ENCODE results near the gene STPG1. TPM values are rescaled to one million over a fixed set of nuclear protein-coding genes. Genes with fewer than 3 reads are reported as not detected.

Gene STPG1
- total RNA-seq, 1 donor from 2014 or later, result 9.2 TPM

GRCh38 chr1:24345334-24345733 lies 68.2 kb downstream of the STPG1 start:
- Histone ChIP-seq H3K36me3 (ENCODE audit: insufficient read depth, low read length) (no peaks in the 10 kb centered on the region), H3K9me3 (ENCODE audit: insufficient read depth, low read depth, low read length) (no peaks in the 10 kb centered on the region), H2AFZ (ENCODE audit: low read depth, low read length) (no peak overlapping the region), H3K4me3 (ENCODE audit: insufficient read depth, low read depth, low read length) (no peak overlapping the region), H3K27ac (ENCODE audit: low read depth, low read length) (no peak overlapping the region), H3K79me2 (ENCODE audit: insufficient read depth, low read length) (no peaks in the 10 kb centered on the region), H3K27me3 (ENCODE audit: insufficient read depth, low read length) (no peaks in the 10 kb centered on the region), H3K4me1 (ENCODE audit: insufficient read depth, low read length) (peaks cover 9% of the 10 kb centered on the region), H3K4me2 (ENCODE audit: low read length) (no peak overlapping the region), H4K20me1 (ENCODE audit: insufficient read depth, low read length) (no peaks in the 10 kb centered on the region), H3K9ac (ENCODE audit: low read length) (no peak overlapping the region)
- no peak for FAIRE-seq
- Mint-ChIP-seq H3K9me3 (ENCODE audit: unreplicated experiment) (peaks cover 2% of the 10 kb centered on the region), H3K27ac (ENCODE audit: unreplicated experiment) (no peak overlapping the region), H3K4me3 (ENCODE audit: unreplicated experiment) (no peak overlapping the region), H3K36me3 (ENCODE audit: low read depth, unreplicated experiment) (no peaks in the 10 kb centered on the region), H3K4me1 (ENCODE audit: low read depth, unreplicated experiment) (peaks cover 7% of the 10 kb centered on the region), H3K27me3 (ENCODE audit: low read depth, unreplicated experiment) (peaks cover 48% of the 10 kb centered on the region)
- no peak for DNase-seq (ENCODE audit: low read depth)
- no peak for TF ChIP-seq EZH2 (IDR thresholded peaks at IDR 0.05; ENCODE audit: insufficient read depth, low read length)
- TF ChIP-seq, protein P1, sequence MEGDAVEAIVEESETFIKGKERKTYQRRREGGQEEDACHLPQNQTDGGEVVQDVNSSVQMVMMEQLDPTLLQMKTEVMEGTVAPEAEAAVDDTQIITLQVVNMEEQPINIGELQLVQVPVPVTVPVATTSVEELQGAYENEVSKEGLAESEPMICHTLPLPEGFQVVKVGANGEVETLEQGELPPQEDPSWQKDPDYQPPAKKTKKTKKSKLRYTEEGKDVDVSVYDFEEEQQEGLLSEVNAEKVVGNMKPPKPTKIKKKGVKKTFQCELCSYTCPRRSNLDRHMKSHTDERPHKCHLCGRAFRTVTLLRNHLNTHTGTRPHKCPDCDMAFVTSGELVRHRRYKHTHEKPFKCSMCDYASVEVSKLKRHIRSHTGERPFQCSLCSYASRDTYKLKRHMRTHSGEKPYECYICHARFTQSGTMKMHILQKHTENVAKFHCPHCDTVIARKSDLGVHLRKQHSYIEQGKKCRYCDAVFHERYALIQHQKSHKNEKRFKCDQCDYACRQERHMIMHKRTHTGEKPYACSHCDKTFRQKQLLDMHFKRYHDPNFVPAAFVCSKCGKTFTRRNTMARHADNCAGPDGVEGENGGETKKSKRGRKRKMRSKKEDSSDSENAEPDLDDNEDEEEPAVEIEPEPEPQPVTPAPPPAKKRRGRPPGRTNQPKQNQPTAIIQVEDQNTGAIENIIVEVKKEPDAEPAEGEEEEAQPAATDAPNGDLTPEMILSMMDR (IDR thresholded peaks at IDR 0.05; ENCODE audit: insufficient read depth, low read depth, low read length), result no peak

DNA sequence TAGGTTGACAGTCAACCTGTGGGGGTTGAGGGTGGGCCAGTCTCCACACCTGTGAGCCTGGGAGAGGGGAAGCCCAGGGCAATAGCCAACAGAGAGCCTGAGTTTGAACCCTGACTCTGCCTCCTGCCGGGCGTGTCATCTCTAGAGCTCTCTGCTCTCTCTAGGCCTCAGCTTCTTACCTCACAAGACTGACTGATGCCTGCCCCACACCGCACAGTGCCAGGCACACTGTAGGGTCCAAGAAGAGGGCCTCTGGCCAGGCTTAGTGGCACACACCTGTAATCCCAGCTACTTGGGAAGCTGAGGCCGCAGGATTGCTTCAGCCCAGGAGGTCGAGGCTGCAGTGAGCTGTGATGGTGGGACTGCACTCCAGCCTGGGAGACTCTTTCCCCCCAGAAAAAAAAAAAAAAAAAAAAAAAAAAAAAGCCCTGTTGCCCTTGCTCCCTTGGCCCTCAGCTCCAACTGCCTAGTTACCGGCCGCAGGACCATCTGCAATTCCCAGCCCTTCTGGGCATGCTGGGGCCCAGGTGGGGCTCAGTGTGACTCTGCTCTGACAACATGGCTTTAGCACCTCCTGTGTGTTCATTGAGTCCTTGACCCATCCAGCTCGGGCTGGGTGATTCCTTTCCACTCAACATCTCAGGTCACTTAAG lies 69.4 kb downstream of the STPG1 start:
- FAIRE-seq (no peak), DNase-seq (ENCODE audit: low read depth) (no peak)
- no peaks in the 10 kb centered on the region for H4K20me1 ChIP-seq (ENCODE audit: insufficient read depth, low read length)
- TF ChIP-seq EZH2 (IDR thresholded peaks at IDR 0.05; ENCODE audit: insufficient read depth, low read length), result no peak
- TF ChIP-seq, protein P1 (IDR thresholded peaks at IDR 0.05; ENCODE audit: insufficient read depth, low read depth, low read length), result no peak
- no peak overlapping the region for H3K4me2 ChIP-seq (ENCODE audit: low read length)
- no peaks in the 10 kb centered on the region for H3K9me3 ChIP-seq (ENCODE audit: insufficient read depth, low read depth, low read length)
- H3K4me1 ChIP-seq (ENCODE audit: insufficient read depth, low read length), result peaks cover 2% of the 10 kb centered on the region
- Mint-ChIP-seq H3K27me3 (ENCODE audit: low read depth, unreplicated experiment) (peaks cover 55% of the 10 kb centered on the region), H3K36me3 (ENCODE audit: low read depth, unreplicated experiment) (peaks cover 2% of the 10 kb centered on the region), H3K4me1 (ENCODE audit: low read depth, unreplicated experiment) (peaks cover 4% of the 10 kb centered on the region), H3K9me3 (ENCODE audit: unreplicated experiment) (peaks cover 2% of the 10 kb centered on the region), H3K27ac (ENCODE audit: unreplicated experiment) (no peak overlapping the region), H3K4me3 (ENCODE audit: unreplicated experiment) (no peak overlapping the region)
- H3K27me3 ChIP-seq (ENCODE audit: insufficient read depth, low read length), result no peaks in the 10 kb centered on the region
- H3K36me3 ChIP-seq (ENCODE audit: insufficient read depth, low read length), result no peaks in the 10 kb centered on the region
- no peak overlapping the region for H3K27ac ChIP-seq (ENCODE audit: low read depth, low read length)
- no peaks in the 10 kb centered on the region for H3K79me2 ChIP-seq (ENCODE audit: insufficient read depth, low read length)
- no peak overlapping the region for H3K9ac ChIP-seq (ENCODE audit: low read length)
- H3K4me3 ChIP-seq (ENCODE audit: insufficient read depth, low read depth, low read length), result no peak overlapping the region
- H2AFZ ChIP-seq (ENCODE audit: low read depth, low read length), result no peak overlapping the region

DNA sequence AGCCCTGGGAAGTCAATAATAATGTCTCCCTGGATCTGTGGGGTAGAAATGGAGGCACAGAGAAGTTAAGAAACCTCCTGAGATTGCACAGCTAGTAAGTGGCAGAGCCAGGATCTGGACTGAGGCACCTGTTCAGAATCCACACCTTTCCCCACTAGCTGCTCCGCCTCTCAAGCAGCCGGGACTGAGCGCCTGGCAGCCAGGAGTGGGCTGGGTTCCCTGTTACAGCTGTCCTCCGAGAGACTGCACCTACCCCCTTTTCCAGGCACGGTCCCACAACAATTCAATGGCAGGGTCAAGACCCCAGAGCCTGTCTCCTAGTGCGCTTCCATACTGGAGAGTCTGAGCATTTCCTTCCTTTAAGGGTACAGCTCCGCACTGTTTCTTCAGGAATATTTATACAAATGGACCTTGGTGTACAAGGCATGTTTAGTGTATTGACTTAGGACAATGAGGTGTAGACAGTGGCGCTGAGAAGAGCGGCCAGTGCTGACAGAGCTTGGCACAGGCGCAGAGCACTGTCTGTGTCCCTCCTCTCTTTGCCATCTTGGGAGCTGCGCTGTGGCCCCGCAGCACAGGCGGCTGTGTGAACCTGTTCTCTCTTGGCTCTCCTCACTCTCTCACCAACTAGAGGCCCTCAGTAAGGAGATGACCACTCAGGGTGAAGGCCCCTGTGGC lies 70.0 kb downstream of the STPG1 start:
- Histone ChIP-seq H3K4me3 (ENCODE audit: insufficient read depth, low read depth, low read length) (no peak overlapping the region), H3K36me3 (ENCODE audit: insufficient read depth, low read length) (no peaks in the 10 kb centered on the region), H3K27me3 (ENCODE audit: insufficient read depth, low read length) (no peaks in the 10 kb centered on the region), H3K27ac (ENCODE audit: low read depth, low read length) (no peak overlapping the region), H3K9ac (ENCODE audit: low read length) (no peak overlapping the region), H3K4me1 (ENCODE audit: insufficient read depth, low read length) (peaks cover 2% of the 10 kb centered on the region), H3K4me2 (ENCODE audit: low read length) (no peak overlapping the region), H3K79me2 (ENCODE audit: insufficient read depth, low read length) (no peaks in the 10 kb centered on the region), H3K9me3 (ENCODE audit: insufficient read depth, low read depth, low read length) (no peaks in the 10 kb centered on the region), H4K20me1 (ENCODE audit: insufficient read depth, low read length) (no peaks in the 10 kb centered on the region), H2AFZ (ENCODE audit: low read depth, low read length) (no peak overlapping the region)
- TF ChIP-seq, protein P1 (IDR thresholded peaks at IDR 0.05; ENCODE audit: insufficient read depth, low read depth, low read length), result no peak
- no peak for TF ChIP-seq EZH2 (IDR thresholded peaks at IDR 0.05; ENCODE audit: insufficient read depth, low read length)
- H3K4me1 Mint-ChIP-seq (ENCODE audit: low read depth, unreplicated experiment), result peaks cover 4% of the 10 kb centered on the region
- peaks cover 2% of the 10 kb centered on the region for H3K36me3 Mint-ChIP-seq (ENCODE audit: low read depth, unreplicated experiment)
- DNase-seq (ENCODE audit: low read depth), result no peak
- peaks cover 56% of the 10 kb centered on the region for H3K27me3 Mint-ChIP-seq (ENCODE audit: low read depth, unreplicated experiment)
- no peak overlapping the region for H3K27ac Mint-ChIP-seq (ENCODE audit: unreplicated experiment)
- no peak for FAIRE-seq
- no peak overlapping the region for H3K4me3 Mint-ChIP-seq (ENCODE audit: unreplicated experiment)
- peaks cover 2% of the 10 kb centered on the region for H3K9me3 Mint-ChIP-seq (ENCODE audit: unreplicated experiment)

Measured in astrocyte (in vitro differentiated cells and primary cell).